Fibroblast of skin of right biceps (primary cell): Measurements from ENCODE around the gene KCTD17.

Experiments
- DNase-seq: peaks from one replicate; pipeline ENCODE4 v3.0.0-alpha.2; 2013

Gene KCTD17

GRCh38 chr22:37021041-37021440 lies 30.5 kb upstream of the KCTD17 start:
- DNase-seq: no peak

- DNase-seq: peak; percentile 29
Observed at GRCh38 chr22:37021710-37022482, 29.6 kb upstream of the KCTD17 start.

- no peak for DNase-seq
Observed at GRCh38 chr22:37022483-37023337, 28.8 kb upstream of the KCTD17 start.

GRCh38 chr22:37023743-37024338 lies 27.7 kb upstream of the KCTD17 start:
- no peak for DNase-seq

GRCh38 chr22:37024339-37025157 lies 27.0 kb upstream of the KCTD17 start:
- no peak for DNase-seq

- DNase-seq: no peak
Observed at GRCh38 chr22:37025500-37026070, 26.0 kb upstream of the KCTD17 start.

- no peak for DNase-seq
Observed at GRCh38 chr22:37026325-37026724, 25.2 kb upstream of the KCTD17 start.

- DNase-seq: no peak
Observed at GRCh38 chr22:37027556-37027955, 24.0 kb upstream of the KCTD17 start.

GRCh38 chr22:37028692-37029674 lies 22.6 kb upstream of the KCTD17 start:
- DNase-seq: no peak

- no peak for DNase-seq
Observed at GRCh38 chr22:37030560-37031281, 20.8 kb upstream of the KCTD17 start.

- DNase-seq: no peak
Observed at GRCh38 chr22:37032134-37032534, 19.4 kb upstream of the KCTD17 start.

- peak; percentile 71 for DNase-seq
Observed at GRCh38 chr22:37032535-37033460, 18.7 kb upstream of the KCTD17 start.

- no peak for DNase-seq
Observed at GRCh38 chr22:37033605-37034430, 17.7 kb upstream of the KCTD17 start.

- no peak for DNase-seq
Observed at GRCh38 chr22:37036655-37037377, 14.7 kb upstream of the KCTD17 start.

- DNase-seq: no peak
Observed at GRCh38 chr22:37037669-37038068, 13.9 kb upstream of the KCTD17 start.

GRCh38 chr22:37039466-37039865 lies 12.1 kb upstream of the KCTD17 start:
- no peak for DNase-seq

- no peak for DNase-seq
Observed at GRCh38 chr22:37043209-37043827, 8.2 kb upstream of the KCTD17 start.
